Parathyroid adenoma (tissue), 2 donors: ENCODE measurements around the gene DCTN4.
A peak's percentile ranks its signal among the peaks of the same experiment; 100 is the strongest.

Source experiments
- H2AFZ ChIP-seq: fragments of 300-600 bp; sonication (generic); one replicate; pipeline ENCODE4 v1.7.0; 2017; ENCODE audit warnings: antibody characterized with exemption, mild to moderate bottlenecking
- H3K27ac ChIP-seq: fragments of 300-600 bp; sonication (generic); one replicate; pipeline ENCODE4 v1.7.0; 2017
- H3K27me3 ChIP-seq: fragments of 300-600 bp; sonication (generic); one replicate; pipeline ENCODE4 v1.7.0; 2017; ENCODE audit warnings: low read length; ENCODE audit not compliant: control insufficient read depth, insufficient read depth
- H3K36me3 ChIP-seq: fragments of 300-600 bp; sonication (generic); one replicate; pipeline ENCODE4 v1.7.0; 2017; ENCODE audit warnings: low read length; ENCODE audit not compliant: control insufficient read depth, insufficient read depth
- H3K4me1 ChIP-seq: fragments of 300-600 bp; sonication (generic); one replicate; pipeline ENCODE4 v1.7.0; 2017; ENCODE audit warnings: control low read depth
- H3K4me2 ChIP-seq: fragments of 300-600 bp; sonication (generic); one replicate; pipeline ENCODE4 v1.7.0; 2017; ENCODE audit warnings: low read length
- H3K4me3 ChIP-seq: fragments of 300-600 bp; sonication (generic); one replicate; pipeline ENCODE4 v1.7.0; 2017; ENCODE audit warnings: low read depth, low read length
- H3K79me2 ChIP-seq: fragments of 300-600 bp; sonication (generic); one replicate; pipeline ENCODE4 v1.7.0; 2017; ENCODE audit warnings: control low read depth
- H3K9ac ChIP-seq: fragments of 300-600 bp; sonication (generic); one replicate; pipeline ENCODE4 v1.7.0; 2017; ENCODE audit warnings: mild to moderate bottlenecking
- H3K9me3 ChIP-seq: fragments of 300-600 bp; sonication (generic); one replicate; pipeline ENCODE4 v1.7.0; 2017; ENCODE audit warnings: low read length; ENCODE audit not compliant: control insufficient read depth
- TF ChIP-seq, protein P1 (sequence below): fragments of 300-600 bp; sonication (generic); IDR thresholded peaks from one replicate; pipeline ENCODE4 v1.7.0; 2017; ENCODE audit warnings: antibody characterized with exemption, mild to moderate bottlenecking
- donor health status: primary hyperparathyroidism.

Gene DCTN4

DNA sequence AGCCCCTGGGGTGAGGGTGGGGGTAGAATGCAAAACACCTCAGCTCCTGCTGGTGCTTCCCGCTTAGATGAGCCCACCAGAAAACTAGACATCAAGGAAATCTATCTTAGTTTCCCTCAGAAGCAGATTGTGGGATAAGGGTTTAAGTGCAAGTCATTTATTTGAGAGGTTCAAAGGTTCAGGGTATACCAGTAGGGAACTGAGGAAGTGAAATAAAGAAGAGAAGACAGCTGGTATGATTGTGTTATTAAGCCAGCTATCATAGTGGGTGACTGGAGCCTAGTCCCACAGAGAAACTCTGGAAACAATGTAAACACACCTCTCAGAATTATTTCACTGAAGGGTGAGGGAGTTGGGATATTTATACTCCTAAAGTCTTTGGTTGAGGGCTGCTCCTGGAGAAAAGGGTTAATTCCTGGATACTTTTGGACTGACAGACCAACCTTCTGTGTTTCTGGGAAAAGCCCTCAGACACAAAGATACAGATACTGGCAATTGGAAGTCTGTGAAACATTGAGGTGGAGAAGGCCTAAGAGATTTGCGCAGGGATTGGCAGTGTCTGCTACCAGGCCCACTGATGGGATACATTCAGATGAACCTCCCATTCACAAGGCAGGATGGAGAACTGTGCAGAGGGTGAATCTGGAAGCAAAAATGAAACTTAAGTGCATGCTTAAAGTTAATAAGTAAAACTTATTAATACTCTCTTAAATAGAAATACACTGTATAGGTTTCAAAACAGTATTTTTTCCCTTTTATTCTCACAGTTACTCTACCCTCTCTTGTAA lies 6.4 kb upstream of the DCTN4 start:
- H3K36me3 ChIP-seq: no peaks in the 10 kb centered on the region
- H3K27ac ChIP-seq: no peak overlapping the region
- no peaks in the 10 kb centered on the region for H3K27me3 ChIP-seq
- H3K9ac ChIP-seq: no peak overlapping the region
- no peaks in the 10 kb centered on the region for H3K79me2 ChIP-seq
- peaks cover 11% of the 10 kb centered on the region for H3K4me1 ChIP-seq
- no peak overlapping the region for H2AFZ ChIP-seq
- TF ChIP-seq, protein P1, sequence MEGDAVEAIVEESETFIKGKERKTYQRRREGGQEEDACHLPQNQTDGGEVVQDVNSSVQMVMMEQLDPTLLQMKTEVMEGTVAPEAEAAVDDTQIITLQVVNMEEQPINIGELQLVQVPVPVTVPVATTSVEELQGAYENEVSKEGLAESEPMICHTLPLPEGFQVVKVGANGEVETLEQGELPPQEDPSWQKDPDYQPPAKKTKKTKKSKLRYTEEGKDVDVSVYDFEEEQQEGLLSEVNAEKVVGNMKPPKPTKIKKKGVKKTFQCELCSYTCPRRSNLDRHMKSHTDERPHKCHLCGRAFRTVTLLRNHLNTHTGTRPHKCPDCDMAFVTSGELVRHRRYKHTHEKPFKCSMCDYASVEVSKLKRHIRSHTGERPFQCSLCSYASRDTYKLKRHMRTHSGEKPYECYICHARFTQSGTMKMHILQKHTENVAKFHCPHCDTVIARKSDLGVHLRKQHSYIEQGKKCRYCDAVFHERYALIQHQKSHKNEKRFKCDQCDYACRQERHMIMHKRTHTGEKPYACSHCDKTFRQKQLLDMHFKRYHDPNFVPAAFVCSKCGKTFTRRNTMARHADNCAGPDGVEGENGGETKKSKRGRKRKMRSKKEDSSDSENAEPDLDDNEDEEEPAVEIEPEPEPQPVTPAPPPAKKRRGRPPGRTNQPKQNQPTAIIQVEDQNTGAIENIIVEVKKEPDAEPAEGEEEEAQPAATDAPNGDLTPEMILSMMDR: no peak
- H3K9me3 ChIP-seq: no peaks in the 10 kb centered on the region
- H3K4me2 ChIP-seq: no peak overlapping the region
- no peak overlapping the region for H3K4me3 ChIP-seq

DNA sequence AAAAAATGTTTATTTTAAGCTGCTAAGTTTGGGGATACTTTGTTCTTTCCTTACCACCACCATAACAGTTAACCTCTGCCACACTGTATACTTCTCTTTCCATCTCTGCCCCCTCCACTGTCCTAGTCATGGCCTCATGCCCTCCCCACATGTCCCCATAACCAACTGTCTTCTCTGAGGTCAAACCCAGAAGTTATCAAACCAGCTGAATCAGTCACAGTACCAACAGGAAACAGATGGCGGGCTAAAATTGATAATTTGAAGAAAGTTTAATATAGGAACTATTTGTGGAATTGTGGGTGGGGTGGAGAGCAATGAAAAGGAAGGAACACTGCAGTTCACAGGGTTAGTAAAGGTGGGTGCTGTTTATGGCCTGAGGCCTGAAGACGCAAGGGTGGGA lies 5.7 kb upstream of the DCTN4 start:
- peak overlapping the region; percentile 78 for H2AFZ ChIP-seq
- peaks cover 11% of the 10 kb centered on the region for H3K4me1 ChIP-seq
- H3K79me2 ChIP-seq: no peaks in the 10 kb centered on the region
- no peaks in the 10 kb centered on the region for H3K9me3 ChIP-seq
- no peak overlapping the region for H3K4me3 ChIP-seq
- H3K9ac ChIP-seq: no peak overlapping the region
- TF ChIP-seq, protein P1: no peak
- H3K27me3 ChIP-seq: no peaks in the 10 kb centered on the region
- no peak overlapping the region for H3K4me2 ChIP-seq
- H3K27ac ChIP-seq: no peak overlapping the region
- no peaks in the 10 kb centered on the region for H3K36me3 ChIP-seq

DNA sequence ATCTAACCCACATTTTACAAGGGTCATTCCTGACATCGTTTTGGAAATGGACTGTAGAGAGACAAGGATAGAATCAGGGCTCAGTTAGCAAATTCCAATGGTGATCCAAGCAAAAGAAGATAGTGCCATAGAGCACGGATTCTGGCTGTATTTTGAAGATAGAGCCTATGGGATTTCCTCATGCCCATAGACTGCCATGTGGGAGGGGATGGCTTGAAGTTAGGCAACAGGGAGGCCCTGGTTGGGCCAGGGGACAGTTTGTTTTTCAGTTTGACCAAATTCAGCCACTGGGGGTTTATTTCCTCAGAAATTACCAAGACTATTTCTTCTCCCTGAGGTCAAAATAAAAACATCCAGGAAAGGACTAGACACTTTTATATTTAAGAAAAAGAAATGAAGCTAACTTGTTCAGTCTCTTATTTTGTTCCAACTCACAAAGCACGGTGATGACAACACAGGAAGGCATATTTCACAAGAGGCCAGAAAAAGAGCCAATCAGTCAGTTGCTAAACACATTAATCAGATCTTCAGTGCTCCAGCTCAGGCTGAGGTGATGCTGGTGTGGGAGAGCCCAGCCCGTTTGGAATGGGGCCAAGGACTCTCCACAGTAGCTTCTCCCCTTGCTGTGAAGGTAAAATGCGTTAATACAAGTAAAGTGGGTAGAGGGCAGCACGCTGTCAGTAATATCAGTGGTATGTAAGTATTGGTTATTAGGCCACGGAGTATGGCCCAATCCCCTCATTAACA lies 4.4 kb upstream of the DCTN4 start:
- H2AFZ ChIP-seq: peak overlapping the region; percentile 78
- no peaks in the 10 kb centered on the region for H3K79me2 ChIP-seq
- H3K27ac ChIP-seq: peak overlapping the region; percentile 88
- peaks cover 11% of the 10 kb centered on the region for H3K4me1 ChIP-seq
- H3K27me3 ChIP-seq: no peaks in the 10 kb centered on the region
- H3K9ac ChIP-seq: no peak overlapping the region
- H3K4me2 ChIP-seq: peak overlapping the region; percentile 21
- peak overlapping the region; percentile 36 for H3K4me3 ChIP-seq
- no peaks in the 10 kb centered on the region for H3K36me3 ChIP-seq
- H3K9me3 ChIP-seq: no peaks in the 10 kb centered on the region
- TF ChIP-seq, protein P1: no peak

DNA sequence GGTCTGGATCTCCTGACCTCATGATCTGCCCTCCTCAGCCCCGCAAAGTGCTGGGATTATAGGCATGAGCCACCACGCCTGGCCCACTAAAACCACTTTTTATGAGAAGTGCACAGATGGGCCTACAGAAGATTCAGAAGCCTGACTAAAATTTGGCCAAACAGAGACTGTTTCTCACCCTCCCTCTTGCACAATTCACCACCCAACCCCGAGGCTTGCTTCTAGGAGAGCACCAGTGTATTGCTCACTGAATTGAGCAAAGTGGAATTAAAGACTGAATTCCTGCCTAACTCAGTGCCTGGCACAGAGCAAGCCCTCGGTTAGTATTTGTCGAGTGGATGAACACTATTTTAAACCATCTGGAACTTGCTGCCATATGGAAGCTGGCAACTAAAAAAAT lies 3.4 kb upstream of the DCTN4 start:
- peak overlapping the region; percentile 88 for H3K27ac ChIP-seq
- TF ChIP-seq, protein P1: no peak
- H3K4me3 ChIP-seq: no peak overlapping the region
- H2AFZ ChIP-seq: peak overlapping the region; percentile 78
- no peaks in the 10 kb centered on the region for H3K27me3 ChIP-seq
- H3K36me3 ChIP-seq: no peaks in the 10 kb centered on the region
- H3K79me2 ChIP-seq: no peaks in the 10 kb centered on the region
- H3K4me1 ChIP-seq: peaks cover 11% of the 10 kb centered on the region
- no peaks in the 10 kb centered on the region for H3K9me3 ChIP-seq
- no peak overlapping the region for H3K4me2 ChIP-seq
- no peak overlapping the region for H3K9ac ChIP-seq
